Right renal cortex interstitium (tissue), 3 donors: ENCODE results near the gene OSBPL6. TPM values are rescaled to one million over a fixed set of nuclear protein-coding genes. Genes with fewer than 3 reads are reported as not detected.
A peak's percentile ranks its signal among the peaks of the same experiment; 100 is the strongest.
"Not testable (repeated sequence)": the region's sequence is repeated elsewhere in the genome, so short reads cannot be mapped to it uniquely, and the experiment has no call there.

Experiments
- DNase-seq, 3 donors: peaks; one replicate each; pipeline ENCODE4 v3.0.0-alpha.2; 2013; ENCODE audit warnings: low read depth in 3 of 3, low spot score in 2 of 3
- polyA plus RNA-seq, 3 donors: library from polyadenylated mRNA; unstranded; fragments of 120-200 nt; gene quantifications; one replicate each; pipeline ENCODE4 v1.2.1, GENCODE V29; 2013; ENCODE audit not compliant: insufficient read length in 3 of 3

Gene OSBPL6
- polyA plus RNA-seq, 3 donors: 5.2 to 5.9 (median 5.3) TPM

- no peak for DNase-seq
These were observed 194.0 kb downstream of the OSBPL6 start for GRCh38 chr2:178388287-178388686.

DNA sequence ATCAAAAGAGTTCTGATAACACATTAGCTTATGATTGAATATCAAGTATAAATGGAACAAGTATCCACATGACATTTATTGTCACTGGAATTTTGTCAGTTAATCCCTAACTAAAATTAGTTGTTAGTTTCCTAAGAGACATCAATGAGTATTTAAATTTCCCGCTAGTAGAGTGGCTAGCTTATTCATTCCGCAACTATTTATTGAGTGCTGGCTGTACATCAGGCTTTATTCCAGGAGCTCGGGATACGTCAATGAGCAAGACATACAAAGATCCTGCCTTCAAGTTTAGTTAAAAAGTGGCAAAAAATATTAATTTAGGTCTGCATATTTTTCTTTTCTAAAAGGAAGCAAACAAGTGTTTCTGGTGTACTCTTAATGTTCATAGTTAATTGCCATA, 197.4 kb downstream of the OSBPL6 start:
- DNase-seq: no peak

- DNase-seq: no peak
These were observed 197.9 kb downstream of the OSBPL6 start for GRCh38 chr2:178392215-178392614.

DNA sequence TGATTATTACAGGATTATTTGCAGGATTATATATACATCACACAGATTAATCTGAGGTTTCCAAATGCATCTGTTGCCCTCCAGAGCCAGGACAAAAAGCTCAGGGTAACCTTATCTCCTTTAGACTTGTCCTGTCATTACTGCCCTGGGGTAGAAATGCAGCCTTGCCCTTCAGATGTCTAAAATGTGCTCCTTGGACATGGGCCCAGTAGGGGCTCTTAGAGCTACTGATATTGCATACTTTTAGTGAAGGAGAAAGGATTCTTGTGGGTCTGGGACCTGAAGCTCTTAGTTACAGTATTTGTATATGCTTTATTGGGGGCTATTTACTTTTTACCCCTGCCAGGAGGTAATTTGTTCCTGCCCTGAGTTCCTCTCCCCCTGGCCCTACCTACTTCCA, 200.5 kb downstream of the OSBPL6 start:
- no peak for DNase-seq

GRCh38 chr2:178395295-178395694, 201.0 kb downstream of the OSBPL6 start:
- no peak for DNase-seq

GRCh38 chr2:178395941-178396570, 201.7 kb downstream of the OSBPL6 start:
- no peak for DNase-seq

GRCh38 chr2:178397002-178397605, 202.8 kb downstream of the OSBPL6 start:
- DNase-seq: no peak

- DNase-seq: no peak
These were observed 207.7 kb downstream of the OSBPL6 start for GRCh38 chr2:178401994-178402437.

GRCh38 chr2:178403671-178404306, 209.5 kb downstream of the OSBPL6 start:
- no peak for DNase-seq

- DNase-seq: no peak
These were observed 210.1 kb downstream of the OSBPL6 start for GRCh38 chr2:178404368-178404767.

- DNase-seq: no peak
These were observed 214.9 kb downstream of the OSBPL6 start for GRCh38 chr2:178409261-178409660.

DNA sequence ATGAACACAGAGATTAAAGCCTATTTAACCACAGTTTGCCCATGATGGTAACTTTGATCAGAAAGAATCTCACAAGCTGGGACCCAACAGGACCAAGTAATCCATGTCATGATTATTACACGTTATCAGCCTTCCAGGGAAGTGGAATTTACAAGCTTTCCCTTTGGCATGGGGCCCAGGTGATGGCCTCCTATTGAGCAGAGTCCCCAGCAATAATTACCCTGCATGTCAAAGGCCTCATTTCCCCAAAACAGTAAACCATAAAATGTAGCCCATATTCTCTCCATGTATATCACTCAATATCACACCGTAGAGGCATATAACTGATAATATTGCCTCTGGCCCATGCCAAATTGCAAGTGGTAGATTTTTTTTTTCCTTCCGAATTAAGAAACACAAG, 217.7 kb downstream of the OSBPL6 start:
- DNase-seq: no peak

GRCh38 chr2:178412453-178412852, 218.1 kb downstream of the OSBPL6 start:
- DNase-seq: not testable (repeated sequence)

DNA sequence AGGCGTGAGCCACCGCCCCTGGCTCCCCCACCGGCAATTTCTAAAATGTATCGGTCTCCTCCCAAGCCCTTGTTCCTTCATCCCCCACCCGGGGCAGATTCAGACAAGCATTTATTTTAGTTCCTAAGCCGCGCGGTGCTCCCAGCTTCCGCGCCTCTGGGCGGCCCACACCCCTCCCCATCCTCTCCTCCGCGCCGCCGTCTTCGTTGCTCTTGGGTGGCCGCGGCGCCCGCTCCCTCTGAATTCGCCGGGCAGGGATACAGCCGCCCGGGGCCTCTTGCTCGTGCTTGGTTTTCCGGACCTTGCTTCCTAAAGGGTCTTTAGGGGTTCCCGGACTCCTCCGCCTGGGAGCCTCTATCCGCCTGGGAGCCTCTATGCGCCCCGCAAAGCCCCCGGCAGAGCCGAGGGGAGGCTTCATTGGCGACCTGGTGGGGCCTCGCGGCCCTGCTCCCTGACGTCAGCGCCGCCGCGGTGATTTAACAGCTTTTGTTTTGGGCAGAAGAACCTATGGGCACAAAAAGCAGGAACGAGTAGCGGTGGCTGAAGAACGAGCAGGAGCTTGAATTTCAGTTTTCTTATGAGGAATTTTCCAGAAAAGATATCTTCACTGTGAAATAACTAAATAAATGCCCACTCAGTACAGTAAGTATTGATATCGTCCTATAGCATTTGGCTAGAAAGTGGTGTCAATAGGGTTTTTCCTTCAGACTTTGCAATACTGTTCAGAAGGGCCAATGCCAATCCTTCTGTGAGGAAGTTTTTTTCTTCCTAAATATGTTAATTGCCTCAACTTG, 219.4 kb downstream of the OSBPL6 start:
- peak; percentile 66 to 74 (median 67) for DNase-seq

DNA sequence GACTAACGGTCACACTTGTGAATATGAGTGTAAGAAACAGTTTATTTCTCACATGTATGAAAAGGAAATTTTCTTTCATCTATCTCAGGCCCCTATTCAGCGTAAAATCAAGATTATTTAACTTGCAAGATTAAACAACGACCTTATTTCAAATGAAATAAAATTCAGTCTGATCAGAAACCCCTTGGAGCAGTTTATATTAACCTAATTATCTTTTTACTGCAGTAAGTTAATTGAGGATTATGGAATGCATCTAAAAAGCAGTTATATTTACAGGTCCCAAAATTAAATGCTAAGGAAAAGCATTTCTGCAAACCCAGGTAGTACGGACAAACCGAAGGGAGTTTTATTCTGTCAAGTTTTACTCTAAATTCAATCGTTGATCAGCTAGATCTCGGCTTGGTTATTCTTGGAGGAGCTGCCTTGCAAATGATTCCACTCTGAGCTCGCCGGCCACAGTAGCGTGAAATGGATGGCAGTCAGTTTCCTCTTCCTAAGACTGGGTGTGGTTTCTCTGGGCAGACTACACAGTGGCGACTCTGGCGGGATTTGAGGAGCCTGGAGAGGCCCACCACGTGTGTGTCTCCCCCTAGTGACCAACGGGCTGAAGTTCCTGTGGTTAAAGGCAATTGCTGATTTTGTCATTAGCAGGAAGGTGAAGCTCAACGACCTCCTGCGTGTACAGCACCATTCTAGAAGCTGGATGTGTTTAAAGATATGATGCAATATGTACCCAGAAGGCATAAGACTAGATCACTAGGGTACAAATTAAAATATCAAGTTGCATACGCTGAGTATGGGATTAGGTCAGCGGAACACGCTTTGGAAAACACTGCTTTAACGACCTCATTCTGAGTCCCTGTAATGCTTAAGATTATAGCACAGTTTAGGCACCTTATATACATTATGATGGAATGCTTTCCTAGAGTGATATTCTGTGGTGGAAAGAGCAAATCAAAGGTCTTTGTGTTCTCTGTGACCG, 220.2 kb downstream of the OSBPL6 start:
- DNase-seq: peak; percentile 83 to 85 (median 84)

DNA sequence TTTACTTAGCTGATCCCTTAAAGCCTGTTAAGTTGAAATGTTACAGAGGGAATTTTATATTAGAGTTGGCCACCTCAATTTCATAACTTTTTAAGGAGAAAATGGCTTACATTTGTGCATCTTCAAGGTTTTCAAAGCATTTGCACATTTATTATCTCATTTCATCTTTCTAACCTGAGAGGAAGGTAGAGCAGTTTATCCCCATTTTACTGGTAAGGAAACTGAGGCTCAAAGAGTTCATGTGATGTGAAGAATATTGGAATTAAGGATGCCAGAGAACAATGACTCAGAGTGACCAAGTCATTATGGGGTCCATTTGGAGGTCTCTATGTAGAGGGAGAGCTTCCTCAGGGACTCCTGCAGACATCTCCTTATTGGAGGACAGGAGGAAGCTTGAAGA, 221.7 kb downstream of the OSBPL6 start:
- DNase-seq: no peak

DNA sequence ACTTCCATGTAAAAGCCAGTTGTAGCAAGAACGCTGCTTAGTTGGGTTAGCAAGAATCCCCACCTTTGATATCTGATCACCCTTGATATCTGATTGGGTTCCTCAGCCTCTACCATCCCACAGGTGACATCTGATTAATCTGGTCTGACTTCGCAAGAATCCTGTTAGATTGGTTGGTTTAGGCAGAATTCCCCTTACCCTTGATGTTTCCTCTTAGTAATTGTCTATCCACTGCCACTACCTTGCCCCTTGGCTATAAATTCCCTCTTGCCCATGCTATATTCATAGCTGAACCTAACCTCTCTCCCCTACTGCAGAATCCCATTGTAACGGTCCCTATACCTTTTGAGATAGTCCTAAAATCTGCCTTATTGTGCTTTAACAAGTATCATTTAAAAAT, 223.6 kb downstream of the OSBPL6 start:
- no peak for DNase-seq

GRCh38 chr2:178418426-178418825, 224.1 kb downstream of the OSBPL6 start:
- DNase-seq: no peak

DNA sequence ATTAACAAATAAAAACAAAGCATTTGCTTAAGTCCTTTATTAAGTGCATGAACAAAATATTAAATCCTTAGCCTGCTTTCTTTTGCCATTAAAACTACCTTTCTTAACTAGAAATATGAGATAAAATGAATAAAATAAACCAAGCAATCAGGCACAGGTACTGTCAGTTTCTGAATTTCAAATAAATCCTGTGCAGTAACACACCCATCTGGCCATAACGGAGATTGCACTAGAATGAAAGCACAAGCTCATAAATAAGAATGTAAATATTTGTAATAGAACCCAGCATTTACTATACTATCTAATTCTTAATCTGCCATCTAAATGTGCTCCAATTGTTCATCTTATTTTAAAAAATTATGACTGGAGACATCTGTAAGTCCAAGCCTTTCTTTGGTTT, 224.8 kb downstream of the OSBPL6 start:
- no peak for DNase-seq

- DNase-seq: no peak
These were observed 226.2 kb downstream of the OSBPL6 start for GRCh38 chr2:178420463-178420999.
